ENCODE data around the gene CEP162. TPM values are rescaled to one million over a fixed set of nuclear protein-coding genes. Genes with fewer than 3 reads are reported as not detected.

The CEP162 gene
- total and polyA plus RNA-seq, 12 donors: 2.1 to 5.6 (median 3.8) TPM

DNA sequence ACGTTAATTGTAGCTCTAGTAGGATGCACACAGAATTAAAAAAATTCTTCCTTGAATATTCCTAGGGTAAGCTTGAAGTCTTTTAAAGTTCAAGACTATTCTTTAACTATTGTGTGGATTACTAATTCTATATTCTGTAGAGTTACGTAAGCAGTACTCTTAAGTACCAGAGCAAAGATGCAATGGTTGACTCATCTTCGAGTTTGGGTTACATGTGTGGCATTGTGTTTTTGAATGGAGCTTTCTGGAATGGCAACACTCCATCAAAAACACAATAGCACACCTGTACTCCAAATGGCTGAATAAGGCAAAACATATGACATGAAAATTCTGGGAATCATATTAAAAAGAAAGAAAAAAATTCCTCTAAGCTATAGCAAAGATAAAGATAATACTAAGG is 33.5 kb upstream of the CEP162 start:
- H3K27me3 ChIP-seq: no peaks in the 10 kb centered on the region
- no peak overlapping the region for H3K4me3 ChIP-seq
- no peak for DNase-seq
- peaks cover 0 to 15% (median 6%) of the 10 kb centered on the region in 9 donors for H3K4me1 ChIP-seq
- H3K36me3 ChIP-seq: no peaks in the 10 kb centered on the region
- TF ChIP-seq, protein P1, sequence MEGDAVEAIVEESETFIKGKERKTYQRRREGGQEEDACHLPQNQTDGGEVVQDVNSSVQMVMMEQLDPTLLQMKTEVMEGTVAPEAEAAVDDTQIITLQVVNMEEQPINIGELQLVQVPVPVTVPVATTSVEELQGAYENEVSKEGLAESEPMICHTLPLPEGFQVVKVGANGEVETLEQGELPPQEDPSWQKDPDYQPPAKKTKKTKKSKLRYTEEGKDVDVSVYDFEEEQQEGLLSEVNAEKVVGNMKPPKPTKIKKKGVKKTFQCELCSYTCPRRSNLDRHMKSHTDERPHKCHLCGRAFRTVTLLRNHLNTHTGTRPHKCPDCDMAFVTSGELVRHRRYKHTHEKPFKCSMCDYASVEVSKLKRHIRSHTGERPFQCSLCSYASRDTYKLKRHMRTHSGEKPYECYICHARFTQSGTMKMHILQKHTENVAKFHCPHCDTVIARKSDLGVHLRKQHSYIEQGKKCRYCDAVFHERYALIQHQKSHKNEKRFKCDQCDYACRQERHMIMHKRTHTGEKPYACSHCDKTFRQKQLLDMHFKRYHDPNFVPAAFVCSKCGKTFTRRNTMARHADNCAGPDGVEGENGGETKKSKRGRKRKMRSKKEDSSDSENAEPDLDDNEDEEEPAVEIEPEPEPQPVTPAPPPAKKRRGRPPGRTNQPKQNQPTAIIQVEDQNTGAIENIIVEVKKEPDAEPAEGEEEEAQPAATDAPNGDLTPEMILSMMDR (IDR thresholded peaks at IDR 0.05): no peak
- intact Hi-C loops (cut with DNase I): no loop called here
- ATAC-seq: no peak
- no peak overlapping the region for H3K27ac ChIP-seq
- WGBS, 2 donors: 81 to 85% methylated on average over 3 of the region's 3 CpGs
- no peaks in the 10 kb centered on the region for H3K9me3 ChIP-seq

DNA sequence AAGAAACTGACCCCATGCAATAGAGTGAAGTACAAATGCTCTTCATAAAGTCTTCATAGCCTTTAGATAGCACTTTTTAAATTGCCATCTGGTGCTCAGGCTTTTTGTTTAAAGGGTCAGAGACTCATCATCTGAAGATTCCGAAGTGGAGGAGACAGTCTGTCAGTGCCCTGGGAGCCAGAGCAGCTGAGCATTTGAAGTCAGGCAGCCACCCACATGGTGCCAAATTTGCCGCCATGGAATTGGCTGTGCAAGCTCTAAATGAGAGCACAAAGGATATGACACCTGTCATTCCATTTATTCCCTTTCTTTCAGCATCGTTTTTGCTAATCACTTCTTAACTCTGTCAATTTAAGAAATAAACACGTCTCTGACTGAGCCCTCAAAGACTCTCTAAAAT is 32.8 kb upstream of the CEP162 start:
- Histone ChIP-seq H3K36me3 (no peaks in the 10 kb centered on the region), H3K9me3 (no peaks in the 10 kb centered on the region), H3K4me3 (no peak overlapping the region), H3K4me1 (peaks cover 0 to 15% (median 6%) of the 10 kb centered on the region in 9 donors), H3K27me3 (no peaks in the 10 kb centered on the region), H3K27ac (no peak overlapping the region)
- 61 to 63% methylated on average over 4 of the region's 4 CpGs for WGBS, 2 donors
- intact Hi-C loops (cut with DNase I): no loop called here
- no peak for ATAC-seq
- TF ChIP-seq, protein P1 (IDR thresholded peaks at IDR 0.05): no peak
- DNase-seq: no peak

DNA sequence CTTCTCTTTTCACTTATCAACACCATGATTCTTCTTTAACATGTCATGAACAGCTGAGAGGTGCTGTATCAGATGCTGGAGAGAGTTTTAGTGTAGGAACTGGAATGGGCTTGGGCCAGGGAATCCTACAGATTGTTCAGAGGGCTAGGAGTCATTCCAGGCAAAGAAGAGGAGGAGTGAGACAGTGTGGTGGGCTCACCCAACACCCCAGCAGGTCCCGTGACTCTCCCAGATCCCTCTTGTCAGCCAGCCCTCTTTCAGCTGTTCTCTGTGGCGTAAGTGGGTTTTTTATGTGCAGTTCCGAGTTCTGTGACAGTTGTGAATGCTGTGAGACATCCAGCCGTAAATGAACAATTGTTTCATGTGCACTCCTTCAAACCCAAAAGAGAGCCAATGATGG is 31.4 kb upstream of the CEP162 start:
- TF ChIP-seq, protein P1 (IDR thresholded peaks at IDR 0.05): no peak
- Histone ChIP-seq H3K36me3 (no peaks in the 10 kb centered on the region), H3K27me3 (peaks cover 0 to 3% (median 0%) of the 10 kb centered on the region in 7 donors), H3K27ac (peak overlapping the region in 2 of 10 donors; percentile 17 to 36), H3K4me3 (peak overlapping the region in 3 of 10 donors; percentile 6 to 27 (median 22)), H3K4me1 (peaks cover 0 to 15% (median 6%) of the 10 kb centered on the region in 9 donors), H3K9me3 (no peaks in the 10 kb centered on the region)
- intact Hi-C loops (cut with DNase I): no loop called here
- ATAC-seq (peak in 2 of 8 donors; percentile 21 to 44), DNase-seq (no peak)
- WGBS, 2 donors: 62 to 64% methylated on average over 4 of the region's 4 CpGs

DNA sequence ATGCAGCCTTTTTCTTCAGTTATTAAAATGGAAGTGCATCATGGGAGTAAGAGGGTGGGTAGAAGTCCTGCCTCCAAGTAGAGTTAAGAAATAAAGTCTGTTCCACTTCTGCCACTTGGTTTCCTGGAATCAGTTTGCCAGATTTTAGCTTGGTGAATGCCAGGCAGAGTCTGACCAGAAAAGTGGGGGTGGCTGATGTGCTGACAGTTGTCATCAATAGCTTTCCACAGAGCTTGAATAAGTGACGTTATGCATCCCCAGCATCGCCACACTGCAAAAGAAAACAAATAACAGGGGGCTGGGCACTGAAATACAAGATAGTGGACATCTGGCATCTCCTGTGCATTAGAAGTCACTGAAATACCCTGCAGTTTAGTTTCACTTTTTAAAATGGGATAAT is 30.8 kb upstream of the CEP162 start:
- whole genome bisulfite sequencing, 2 donors: 23 to 28% methylated on average over 2 of the region's 2 CpGs
- H3K36me3 ChIP-seq: no peaks in the 10 kb centered on the region
- no peaks in the 10 kb centered on the region for H3K9me3 ChIP-seq
- H3K27me3 ChIP-seq: peaks cover 0 to 3% (median 0%) of the 10 kb centered on the region in 7 donors
- intact Hi-C loops (cut with DNase I): no loop called here
- ATAC-seq (peak in 1 of 8 donors; percentile 4), DNase-seq (no peak)
- TF ChIP-seq, protein P1 (IDR thresholded peaks at IDR 0.05): no peak
- H3K27ac ChIP-seq: peak overlapping the region in 4 of 10 donors; percentile 17 to 36 (median 26)
- peaks cover 0 to 15% (median 6%) of the 10 kb centered on the region in 9 donors for H3K4me1 ChIP-seq
- peak overlapping the region in 6 of 10 donors; percentile 6 to 27 (median 19) for H3K4me3 ChIP-seq

Data from heart right ventricle (tissue), 16 donors.